ENCODE measurements around the gene RECK. TPM values are rescaled to one million over a fixed set of nuclear protein-coding genes. Genes with fewer than 3 reads are reported as not detected.
A peak's percentile ranks its signal among the peaks of the same experiment; 100 is the strongest.
"Not testable (repeated sequence)": the region's sequence is repeated elsewhere in the genome, so short reads cannot be mapped to it uniquely, and the experiment has no call there.

Gene RECK
- total RNA-seq, 1 donor from 2014 or later, result 4.5 TPM

- DNase-seq (no peak), ATAC-seq (peak; percentile 13)
- intact Hi-C loops (cut with micrococcal nuclease), result no loop called here
These were observed 10.2 kb downstream of the RECK start for GRCh38 chr9:36046923-36047322.

- intact Hi-C loops (cut with micrococcal nuclease), result no loop called here
- DNase-seq, result no peak
These were observed 12.7 kb downstream of the RECK start for GRCh38 chr9:36049408-36049807.

DNA sequence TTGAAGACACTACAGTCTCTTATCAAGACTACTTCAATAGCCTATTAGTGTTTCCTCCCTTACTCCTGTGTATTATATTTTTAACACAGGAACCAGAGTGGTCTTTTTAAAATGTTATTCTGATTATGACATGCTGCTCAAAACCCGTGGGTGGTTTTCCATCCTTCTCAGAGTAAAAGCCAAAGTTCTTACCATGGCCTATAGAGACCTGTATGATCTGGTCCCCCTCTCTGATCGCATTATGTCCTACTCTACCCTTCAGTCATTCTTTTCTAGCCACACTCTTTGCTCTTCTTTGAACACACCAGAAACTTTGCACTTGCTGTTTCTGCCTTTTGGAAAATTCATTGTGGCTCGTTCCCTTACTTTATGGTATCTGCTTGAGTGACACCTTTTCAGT is 13.8 kb downstream of the RECK start:
- DNase-seq (no peak), ATAC-seq (no peak)
- intact Hi-C loops (cut with micrococcal nuclease), result no loop called here

More at GRCh38 chr9:36049408-36049807, 12.7 kb downstream of the RECK start:
- ATAC-seq, result no peak

- DNase-seq (no peak), ATAC-seq (no peak)
- intact Hi-C loops (cut with micrococcal nuclease), result no loop called here
These were observed 14.6 kb downstream of the RECK start for GRCh38 chr9:36051317-36051716.

GRCh38 chr9:36053971-36054370 is 17.3 kb downstream of the RECK start:
- no peak for ATAC-seq
- intact Hi-C loops (cut with micrococcal nuclease), result no loop called here

DNA sequence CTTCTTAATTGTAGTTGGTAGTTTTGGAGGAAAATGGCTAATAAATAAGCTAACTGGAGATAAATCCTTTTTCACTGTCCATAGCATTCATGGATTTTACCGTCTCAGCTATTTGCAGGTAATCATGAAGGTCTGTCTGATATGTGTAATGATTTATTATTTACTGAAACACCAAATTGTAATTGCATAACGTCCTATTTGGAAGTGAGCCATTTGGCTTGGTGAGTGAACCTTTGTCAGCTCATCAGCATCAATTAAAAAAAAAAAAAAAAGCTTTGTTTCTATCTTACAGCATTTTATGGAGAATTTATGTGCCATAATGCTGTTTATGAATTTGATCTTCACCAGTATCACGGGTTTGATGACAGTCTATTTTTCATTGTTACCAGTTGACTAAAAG is 20.2 kb downstream of the RECK start:
- intact Hi-C loops (cut with micrococcal nuclease), result no loop called here
- ATAC-seq (no peak), DNase-seq (no peak)

More at GRCh38 chr9:36053971-36054370, 17.3 kb downstream of the RECK start:
- DNase-seq, result no peak

DNA sequence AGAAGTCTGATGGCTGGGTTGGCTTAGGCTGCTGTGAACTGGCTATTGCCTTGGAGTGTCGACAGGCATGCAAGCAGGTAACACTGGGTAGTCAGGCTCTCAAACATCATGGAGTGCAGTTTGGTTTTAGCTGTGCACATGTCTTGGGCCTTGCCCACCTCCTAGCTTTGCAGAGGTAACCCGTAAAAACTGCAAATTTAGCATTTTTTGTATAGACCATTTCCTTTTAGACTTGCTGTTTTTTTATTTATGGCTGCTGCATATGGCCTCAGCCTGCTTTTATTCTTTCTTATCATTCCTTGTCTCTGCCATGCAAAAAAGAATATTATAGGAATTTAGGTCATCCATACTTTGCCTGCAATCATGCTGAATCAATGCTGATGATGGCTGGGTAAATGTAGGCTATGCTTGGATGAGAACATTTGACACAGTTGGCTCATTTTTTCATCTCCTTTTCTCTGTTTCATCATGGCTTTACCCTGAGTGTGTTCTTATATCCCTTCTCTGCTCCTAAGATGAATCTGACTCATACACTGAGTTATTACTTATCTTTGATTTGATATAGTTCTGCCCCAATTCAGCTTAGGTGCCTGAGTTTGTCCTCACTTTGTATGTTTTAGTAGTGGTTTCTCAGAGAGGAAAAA is 27.2 kb downstream of the RECK start:
- ATAC-seq, result no peak
- intact Hi-C loops (cut with micrococcal nuclease), result no loop called here
- DNase-seq, result no peak

DNA sequence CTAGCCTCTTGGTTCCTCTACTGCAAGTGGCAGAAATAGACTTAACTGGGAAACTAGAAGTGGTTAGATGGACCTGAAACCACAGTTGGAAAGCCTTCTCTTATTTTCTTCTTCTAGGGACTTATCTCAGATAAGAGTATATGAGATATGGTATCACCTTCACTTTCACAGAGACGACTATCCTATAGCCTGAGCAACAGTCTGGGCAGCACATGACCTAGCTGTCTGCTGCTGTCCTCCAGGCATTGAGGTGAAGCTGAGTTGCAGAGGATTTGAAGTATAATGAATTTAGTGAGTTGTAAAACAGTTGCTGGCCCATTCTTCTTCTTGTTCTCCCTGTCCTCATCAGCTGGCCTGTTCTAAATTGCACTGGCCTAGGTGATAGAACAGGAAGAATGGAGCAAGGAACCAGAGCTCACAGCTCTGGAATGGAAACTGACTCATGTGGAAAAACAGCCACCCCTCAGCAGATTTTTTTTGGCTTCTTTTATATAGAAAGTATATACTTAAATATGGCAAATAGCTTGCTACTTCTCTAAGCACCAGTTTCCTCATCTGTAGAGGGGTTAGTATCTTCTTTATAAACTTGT is 27.8 kb downstream of the RECK start:
- intact Hi-C loops (cut with micrococcal nuclease), result no loop called here

DNA sequence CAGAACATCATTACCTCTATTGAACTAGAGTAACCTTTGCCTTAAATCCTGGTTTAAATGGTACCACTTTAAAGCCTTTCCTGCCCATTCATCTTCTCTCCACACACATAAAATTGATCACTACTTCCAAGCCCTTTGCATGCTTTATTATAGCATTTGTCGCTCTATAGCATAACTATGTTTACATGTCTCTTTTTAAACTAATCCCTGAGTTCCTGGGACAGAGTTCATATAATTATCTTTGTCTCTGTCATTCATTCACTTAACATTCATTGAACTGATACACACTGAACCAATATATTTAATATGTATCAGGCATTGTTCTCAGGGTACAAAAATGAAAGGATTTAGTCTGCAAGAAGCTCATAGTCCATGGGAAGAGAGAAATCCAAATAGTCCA is 37.3 kb downstream of the RECK start:
- ATAC-seq (no peak), DNase-seq (no peak)
- intact Hi-C loops (cut with micrococcal nuclease), result no loop called here

More for the DNA sequence above, 27.8 kb downstream of the RECK start:
- no peak for DNase-seq
- ATAC-seq, result no peak

DNA sequence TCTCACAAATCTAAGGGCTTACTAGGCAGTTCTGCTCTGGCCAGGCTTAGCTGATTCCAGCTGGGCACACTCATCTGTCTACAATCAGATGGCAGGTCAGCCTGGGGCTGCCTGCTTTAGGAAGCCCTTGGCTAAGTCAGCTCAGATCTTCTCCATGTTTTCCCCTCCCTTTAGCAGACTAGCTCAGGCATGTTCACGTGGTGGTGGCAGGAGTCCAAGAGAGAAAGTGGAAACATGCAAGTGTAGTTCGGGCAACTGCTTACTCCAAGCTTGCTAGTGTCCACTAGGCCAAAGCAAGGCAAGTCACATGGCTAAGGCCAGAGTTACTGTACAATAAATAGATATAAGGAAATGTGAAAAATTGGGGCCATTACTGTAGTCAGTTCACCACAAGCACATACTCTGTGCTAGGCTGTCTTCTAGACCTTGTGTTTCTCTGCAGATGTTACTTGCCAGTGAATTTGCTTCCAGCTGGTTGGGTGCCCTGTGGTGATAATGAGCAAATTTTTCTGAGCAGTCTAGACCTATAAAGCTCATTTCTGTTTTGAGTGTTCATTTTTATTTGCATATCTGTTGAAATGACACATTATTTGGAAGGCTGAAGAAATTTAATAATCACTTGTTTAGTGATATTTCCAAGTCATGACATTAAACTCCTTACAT is 38.3 kb downstream of the RECK start:
- ATAC-seq, result peak; percentile 97
- peak; percentile 68 for DNase-seq
- intact Hi-C loops (cut with micrococcal nuclease), result no loop called here

- no peak for DNase-seq
- no peak for ATAC-seq
- intact Hi-C loops (cut with micrococcal nuclease), result no loop called here
These were observed 41.3 kb downstream of the RECK start for GRCh38 chr9:36078051-36078450.

- ATAC-seq (no peak), DNase-seq (no peak)
- intact Hi-C loops (cut with micrococcal nuclease), result no loop called here
These were observed 43.8 kb downstream of the RECK start for GRCh38 chr9:36080519-36080918.

GRCh38 chr9:36082931-36083330 is 46.2 kb downstream of the RECK start:
- intact Hi-C loops (cut with micrococcal nuclease), result no loop called here
- DNase-seq (no peak), ATAC-seq (no peak)

DNA sequence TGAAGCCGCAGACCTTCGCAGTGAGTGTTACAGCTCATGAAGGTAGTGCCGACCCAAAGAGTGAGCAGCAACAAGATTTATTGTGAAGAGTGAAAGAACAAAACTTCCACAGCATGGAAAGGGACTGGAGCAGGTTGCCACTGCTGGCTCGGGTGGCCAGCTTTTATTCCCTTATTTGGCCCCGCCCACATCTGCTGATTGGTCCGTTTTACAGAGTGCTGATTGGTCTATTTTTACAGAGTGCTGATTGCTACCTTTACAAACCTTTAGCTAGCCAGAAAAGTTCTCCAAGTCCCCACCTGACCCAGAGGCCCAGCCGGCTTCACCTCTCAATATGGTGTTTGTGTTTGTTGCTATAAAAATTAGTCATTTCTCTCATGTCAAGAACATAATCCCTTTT is 49.7 kb downstream of the RECK start:
- intact Hi-C loops (cut with micrococcal nuclease), result no loop called here
- ATAC-seq, result no peak
- no peak for DNase-seq

- intact Hi-C loops (cut with micrococcal nuclease); DNase-seq; ATAC-seq: not testable (repeated sequence)
These were observed 50.3 kb downstream of the RECK start for GRCh38 chr9:36087054-36087453.

- ATAC-seq (no peak), DNase-seq (no peak)
- intact Hi-C loops (cut with micrococcal nuclease), result no loop called here
These were observed 51.3 kb downstream of the RECK start for GRCh38 chr9:36088020-36088419.

- DNase-seq (peak; percentile 31), ATAC-seq (peak; percentile 32)
- intact Hi-C loops (cut with micrococcal nuclease), result no loop called here
These were observed 54.6 kb downstream of the RECK start for GRCh38 chr9:36091026-36091953.

GRCh38 chr9:36092014-36092413 is 55.3 kb downstream of the RECK start:
- intact Hi-C loops (cut with micrococcal nuclease), result no loop called here
- DNase-seq (no peak), ATAC-seq (no peak)

DNA sequence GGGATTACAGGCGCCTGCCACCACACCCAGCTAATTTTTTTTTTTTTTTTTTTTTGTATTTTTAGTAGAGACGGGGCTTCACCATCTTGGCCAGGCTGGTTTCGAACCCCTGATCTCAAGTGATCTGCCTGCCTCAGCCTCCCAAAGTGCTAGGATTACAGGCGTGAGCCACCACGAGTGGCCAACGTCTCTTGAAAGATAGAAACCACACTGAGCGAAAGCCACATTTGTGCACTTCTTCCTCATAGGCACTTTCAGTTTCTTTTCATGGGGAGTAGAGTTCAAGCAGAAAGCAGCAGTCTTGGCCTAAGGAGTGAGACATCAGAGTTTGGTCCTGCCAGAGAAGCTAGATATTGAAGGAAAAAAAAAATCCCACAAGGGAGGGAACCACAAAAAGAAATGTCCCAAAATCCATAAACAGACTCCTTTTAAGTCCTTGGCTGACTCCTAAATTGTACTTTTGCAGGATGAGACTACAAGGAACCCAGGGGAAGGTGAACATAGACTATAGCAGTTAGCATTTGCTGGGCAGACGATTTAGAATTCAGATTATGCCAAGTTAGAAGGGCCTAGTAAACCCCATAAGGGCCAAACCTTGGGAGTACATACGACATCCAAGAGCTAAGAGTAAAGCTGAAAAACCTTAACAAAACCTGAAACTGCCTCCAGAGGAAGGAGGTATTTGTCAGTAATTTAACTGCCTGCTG is 55.9 kb downstream of the RECK start:
- intact Hi-C loops (cut with micrococcal nuclease), result no loop called here
- ATAC-seq (peak; percentile 52), DNase-seq (no peak)

Data from left ventricle myocardium superior (tissue), 1 donor.